SK-N-SH treated with all-trans-retinoic acid at 6 μM for 48 hours (cell line): ENCODE measurements around the gene PSEN1.

Experiments used
- CREB5 ChIP-seq: fragments of 250-450 bp; sonication (Bioruptor Pico); IDR thresholded peaks from 2 replicates; pipeline ENCODE4 v1.5.1; 2020; ENCODE audit warnings: low read depth, mild to moderate bottlenecking, moderate library complexity
- CSRNP3 ChIP-seq: fragments of 250-450 bp; sonication (Bioruptor Pico); IDR thresholded peaks from 2 replicates; pipeline ENCODE4 v1.5.1; 2021; ENCODE audit warnings: mild to moderate bottlenecking, moderate library complexity
- PATZ1 ChIP-seq: fragments of 250-450 bp; sonication (Bioruptor Pico); IDR thresholded peaks from 2 replicates; pipeline ENCODE4 v1.8.0; 2020; ENCODE audit warnings: mild to moderate bottlenecking, moderate library complexity, borderline replicate concordance
- RARB ChIP-seq: fragments of 250-450 bp; sonication (Bioruptor Pico); IDR thresholded peaks from 2 replicates; pipeline ENCODE4 v1.8.0; 2021; ENCODE audit warnings: mild to moderate bottlenecking, moderate library complexity
- SNAI2 ChIP-seq: fragments of 250-450 bp; sonication (Bioruptor Pico); IDR thresholded peaks from 2 replicates; pipeline ENCODE4 v1.5.0; 2020; ENCODE audit warnings: mild to moderate bottlenecking, moderate library complexity
- TCF4 ChIP-seq: fragments of 250-450 bp; sonication (Bioruptor Pico); IDR thresholded peaks from 2 replicates; pipeline ENCODE4 v1.8.0; 2021; ENCODE audit warnings: mild to moderate bottlenecking, moderate library complexity, borderline replicate concordance
- TSHZ2 ChIP-seq: fragments of 250-450 bp; sonication (Bioruptor Pico); IDR thresholded peaks from 2 replicates; pipeline ENCODE4 v1.5.0; 2020; ENCODE audit warnings: mild to moderate bottlenecking, moderate library complexity
- ZNF8 ChIP-seq: fragments of 450-650 bp; formaldehyde crosslinking; IDR thresholded peaks from 2 replicates; pipeline ENCODE4 v1.5.0; 2020; ENCODE audit warnings: mild to moderate bottlenecking, moderate library complexity

GRCh38 chr14:73140811-73141323 lies 4.6 kb downstream of the PSEN1 start:
- TF ChIP-seq CREB5 (CRISPR knock-in tag): no peak
- TF ChIP-seq ZNF8 (CRISPR knock-in tag): no peak
- TF ChIP-seq RARB (CRISPR knock-in tag): no peak
- TF ChIP-seq SNAI2: no peak
- TF ChIP-seq TSHZ2 (CRISPR knock-in tag): no peak
- no peak for TF ChIP-seq CSRNP3 (CRISPR knock-in tag)
- no peak for TF ChIP-seq PATZ1 (CRISPR knock-in tag)
- no peak for TF ChIP-seq TCF4 (CRISPR knock-in tag)
